Suprapubic skin (tissue), 4 donors: ENCODE data around the gene LMBR1L. TPM values are rescaled to one million over a fixed set of nuclear protein-coding genes. Genes with fewer than 3 reads are reported as not detected.

ENCODE experiments used
- DNase-seq, 2 donors: peaks; one replicate each; pipeline ENCODE4 v3.0.0-alpha.2; 2019; ENCODE audit warnings: low spot score in 2 of 2
- H3K27ac ChIP-seq: fragments of 200-600 bp; sonication (generic); one replicate; pipeline ENCODE4 v1.5.1; 2019
- H3K27me3 ChIP-seq: fragments of 200-600 bp; sonication (generic); one replicate; pipeline ENCODE4 v1.5.1; 2019
- H3K36me3 ChIP-seq: fragments of 200-600 bp; sonication (generic); one replicate; pipeline ENCODE4 v1.5.1; 2019
- H3K4me1 ChIP-seq: fragments of 200-600 bp; sonication (generic); one replicate; pipeline ENCODE4 v1.5.1; 2019
- H3K4me3 ChIP-seq: fragments of 200-600 bp; sonication (generic); one replicate; pipeline ENCODE4 v1.5.1; 2019; ENCODE audit warnings: mild to moderate bottlenecking
- H3K9me3 ChIP-seq: fragments of 200-600 bp; sonication (generic); one replicate; pipeline ENCODE4 v1.5.1; 2019
- EP300 ChIP-seq: sonication (generic); formaldehyde crosslinking; IDR thresholded peaks from one replicate; pipeline ENCODE4 v1.6.1; 2017; ENCODE audit warnings: antibody characterized with exemption
- POLR2A ChIP-seq, 2 donors: fragments of 450-650 bp; IDR thresholded peaks; one replicate each; pipeline ENCODE4 v1.6.1; 2017; ENCODE audit warnings: antibody characterized with exemption in 2 of 2, mild to moderate bottlenecking in 2 of 2, moderate library complexity in 2 of 2
- POLR2AphosphoS5 ChIP-seq, 3 donors: sonication (generic); formaldehyde crosslinking; IDR thresholded peaks; one replicate each; pipeline ENCODE4 v1.6.1; 2017; ENCODE audit warnings: antibody characterized with exemption in 3 of 3
- WGBS: methylation state at CpG from one replicate; pipeline ENCODE4 v1.1.5; 2018; 5-methylcytosine and 5-hydroxymethylcytosine counted together
- total RNA-seq, 4 donors: library from RNA; depleted of rRNA; stranded (reverse); fragments of >200 nt; gene quantifications; one replicate each; pipeline ENCODE4 v1.1.0, GENCODE V29; 2016
- TF ChIP-seq, protein P1 (sequence below), 2 donors: fragments of 200-600 bp in 1 of 2; fragments of 450-650 bp in 1 of 2; sonication (generic) in 1 of 2; IDR thresholded peaks; one replicate each; pipeline ENCODE4 v1.5.1; 2016 to 2019; ENCODE audit warnings: antibody characterized with exemption in 2 of 2, mild to moderate bottlenecking in 1 of 2, moderate library complexity in 1 of 2

LMBR1L gene
- total RNA-seq, 4 donors from 2014 or later = 25.3 to 152 (median 62.3) TPM

- H3K27ac ChIP-seq = no peak overlapping the region
- 90% methylated on average over 5 of the region's 5 CpGs for WGBS
- H3K36me3 ChIP-seq = peaks cover 59% of the 10 kb centered on the region
- H3K4me3 ChIP-seq = no peak overlapping the region
- no peaks in the 10 kb centered on the region for H3K9me3 ChIP-seq
- no peak for DNase-seq
- peaks cover 54% of the 10 kb centered on the region for H3K4me1 ChIP-seq
- no peaks in the 10 kb centered on the region for H3K27me3 ChIP-seq
- TF ChIP-seq POLR2A (IDR thresholded peaks at IDR 0.05) (no peak), POLR2AphosphoS5 (IDR thresholded peaks at IDR 0.05) (no peak), EP300 (no peak)
- TF ChIP-seq, protein P1, sequence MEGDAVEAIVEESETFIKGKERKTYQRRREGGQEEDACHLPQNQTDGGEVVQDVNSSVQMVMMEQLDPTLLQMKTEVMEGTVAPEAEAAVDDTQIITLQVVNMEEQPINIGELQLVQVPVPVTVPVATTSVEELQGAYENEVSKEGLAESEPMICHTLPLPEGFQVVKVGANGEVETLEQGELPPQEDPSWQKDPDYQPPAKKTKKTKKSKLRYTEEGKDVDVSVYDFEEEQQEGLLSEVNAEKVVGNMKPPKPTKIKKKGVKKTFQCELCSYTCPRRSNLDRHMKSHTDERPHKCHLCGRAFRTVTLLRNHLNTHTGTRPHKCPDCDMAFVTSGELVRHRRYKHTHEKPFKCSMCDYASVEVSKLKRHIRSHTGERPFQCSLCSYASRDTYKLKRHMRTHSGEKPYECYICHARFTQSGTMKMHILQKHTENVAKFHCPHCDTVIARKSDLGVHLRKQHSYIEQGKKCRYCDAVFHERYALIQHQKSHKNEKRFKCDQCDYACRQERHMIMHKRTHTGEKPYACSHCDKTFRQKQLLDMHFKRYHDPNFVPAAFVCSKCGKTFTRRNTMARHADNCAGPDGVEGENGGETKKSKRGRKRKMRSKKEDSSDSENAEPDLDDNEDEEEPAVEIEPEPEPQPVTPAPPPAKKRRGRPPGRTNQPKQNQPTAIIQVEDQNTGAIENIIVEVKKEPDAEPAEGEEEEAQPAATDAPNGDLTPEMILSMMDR (IDR thresholded peaks at IDR 0.05) = no peak
Measured at GRCh38 chr12:49054096-49054495, 56.6 kb downstream of the LMBR1L start.

DNA sequence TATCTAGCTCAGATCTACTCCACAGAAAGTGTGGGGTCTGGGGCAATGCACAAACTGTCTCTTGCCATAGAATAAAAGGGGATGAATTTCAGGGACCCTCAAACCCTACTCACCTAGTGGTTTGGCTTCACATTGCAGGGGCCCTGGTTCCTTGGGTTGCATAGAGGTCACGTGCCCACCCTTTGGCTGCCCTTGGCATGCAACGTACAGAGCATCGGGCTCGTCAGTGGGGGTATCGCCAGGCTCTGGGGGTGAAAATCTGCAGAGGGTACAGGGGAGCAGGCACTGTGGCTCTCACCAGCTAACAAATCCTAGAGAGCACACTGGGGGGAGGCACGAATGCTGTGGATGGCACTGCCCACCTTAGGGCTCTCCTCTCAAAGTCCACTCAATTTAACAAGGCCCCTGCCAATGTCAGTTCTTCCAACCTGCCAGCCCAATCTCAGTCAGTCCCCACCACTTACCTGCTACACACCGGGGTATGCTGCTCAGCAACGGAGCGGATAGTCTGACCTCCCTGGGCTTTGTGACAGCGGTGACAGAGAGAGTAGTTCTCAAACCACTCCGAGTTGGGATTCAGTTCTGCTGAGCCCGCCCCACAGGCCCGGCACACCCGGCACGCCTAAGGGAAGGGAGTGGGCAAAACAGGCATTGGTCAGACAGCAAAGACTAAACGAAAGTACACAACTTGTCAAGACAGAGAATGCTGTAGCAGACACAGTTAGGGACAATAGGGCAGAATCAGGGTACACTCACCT is 58.0 kb downstream of the LMBR1L start:
- Histone ChIP-seq H3K4me3 (no peak overlapping the region), H3K9me3 (no peaks in the 10 kb centered on the region), H3K27me3 (no peaks in the 10 kb centered on the region), H3K27ac (no peak overlapping the region), H3K4me1 (peaks cover 39% of the 10 kb centered on the region), H3K36me3 (peaks cover 74% of the 10 kb centered on the region)
- 71% methylated on average over 15 of the region's 16 CpGs for WGBS
- TF ChIP-seq POLR2A (IDR thresholded peaks at IDR 0.05) (no peak), POLR2AphosphoS5 (IDR thresholded peaks at IDR 0.05) (no peak), EP300 (no peak)
- TF ChIP-seq, protein P1 (IDR thresholded peaks at IDR 0.05) = no peak
- DNase-seq = no peak

GRCh38 chr12:49051777-49052438 is 58.7 kb downstream of the LMBR1L start:
- Histone ChIP-seq H3K4me3 (no peak overlapping the region), H3K36me3 (peaks cover 79% of the 10 kb centered on the region), H3K9me3 (no peaks in the 10 kb centered on the region), H3K27me3 (no peaks in the 10 kb centered on the region), H3K4me1 (peaks cover 32% of the 10 kb centered on the region), H3K27ac (no peak overlapping the region)
- TF ChIP-seq POLR2A (IDR thresholded peaks at IDR 0.05) = no peak
- no peak for TF ChIP-seq EP300
- TF ChIP-seq POLR2AphosphoS5 (IDR thresholded peaks at IDR 0.05) = no peak
- TF ChIP-seq, protein P1 (IDR thresholded peaks at IDR 0.05) = no peak
- WGBS = 90% methylated on average over 16 of the region's 20 CpGs
- DNase-seq = no peak

- peaks cover 26% of the 10 kb centered on the region for H3K4me1 ChIP-seq
- no peak overlapping the region for H3K27ac ChIP-seq
- TF ChIP-seq EP300 (no peak), POLR2AphosphoS5 (IDR thresholded peaks at IDR 0.05) (no peak), POLR2A (IDR thresholded peaks at IDR 0.05) (no peak)
- TF ChIP-seq, protein P1 (IDR thresholded peaks at IDR 0.05) = no peak
- WGBS = 91% methylated on average over 18 of the region's 18 CpGs
- H3K9me3 ChIP-seq = no peaks in the 10 kb centered on the region
- H3K27me3 ChIP-seq = no peaks in the 10 kb centered on the region
- H3K36me3 ChIP-seq = peaks cover 85% of the 10 kb centered on the region
- DNase-seq = no peak
- H3K4me3 ChIP-seq = no peak overlapping the region
Measured at GRCh38 chr12:49051373-49051764, 59.3 kb downstream of the LMBR1L start.
